Endothelial cell of umbilical vein (primary cell): ENCODE data around the gene RSPH1. TPM values are rescaled to one million over a fixed set of nuclear protein-coding genes. Genes with fewer than 3 reads are reported as not detected.

Experiments used
- BruUV-seq: library from RNA; stranded (reverse); fragments of 400-500 nt; replicated peaks from 2 replicates; lab custom pipeline; 2021; lab: Mats Ljungman, UMichigan
- CTCF ChIA-PET: fragments of 300-600, 350-600 bp; sonication (Branson Sonifier 250); formaldehyde crosslinking; loops from one replicate; lab custom pipeline; 2021; ENCODE audit warnings: antibody characterized with exemption, inconsistent platforms; lab: Charles Lee
- POLR2A ChIA-PET: fragments of 300-600, 350-600 bp; sonication (Branson Sonifier 250); formaldehyde crosslinking; loops from one replicate; lab custom pipeline; 2021; ENCODE audit warnings: antibody characterized with exemption, inconsistent platforms; lab: Charles Lee
- DNase-seq: peaks from one replicate; pipeline ENCODE4 v3.0.0-alpha.2; 2011; ENCODE audit warnings: low read depth, low spot score
- FAIRE-seq: peaks from 2 replicates; lab custom pipeline; 2011; peaks lifted over from hg19 to GRCh38; lab: Jason Lieb, UNC
- H2AFZ ChIP-seq: 2 replicates; pipeline ENCODE4 v1.6.0; 2012; ENCODE audit warnings: low read depth, low read length, control low read depth, inconsistent platforms
- H3K27ac ChIP-seq: 2 replicates; pipeline ENCODE4 v1.5.1; 2011; ENCODE audit warnings: low read depth, mild to moderate bottlenecking, control low read depth, low read length, moderate library complexity; ENCODE audit not compliant: insufficient read depth
- H3K27me3 ChIP-seq, 2 experiments: 2 replicates each; pipeline versions ENCODE4 v1.6.0 to v1.6.1; 2011; ENCODE audit warnings: low read length in 2 of 2, mixed read lengths in 1 of 2; ENCODE audit not compliant: control insufficient read depth in 2 of 2, insufficient read depth in 2 of 2
- H3K36me3 ChIP-seq, 2 experiments: 2 replicates in 1 of 2; 3 replicates in 1 of 2; pipeline ENCODE4 v1.5.1; 2011; ENCODE audit warnings: low read length in 2 of 2, mild to moderate bottlenecking in 1 of 2, moderate library complexity in 1 of 2; ENCODE audit not compliant: control insufficient read depth in 2 of 2, insufficient read depth in 2 of 2; ENCODE audit errors: extremely low read depth in 1 of 2
- H3K4me1 ChIP-seq: 3 replicates; pipeline ENCODE4 v1.5.1; 2011; ENCODE audit warnings: mild to moderate bottlenecking, low read length; ENCODE audit not compliant: control insufficient read depth, insufficient read depth; ENCODE audit errors: extremely low read depth
- H3K4me2 ChIP-seq: 2 replicates; pipeline ENCODE4 v1.6.1; 2011; ENCODE audit warnings: low read length, control low read depth, mixed read lengths; ENCODE audit not compliant: insufficient read depth
- H3K4me3 ChIP-seq, 3 experiments: fragments of 200-600 bp in 1 of 3; sonication (generic), shearing (Covaris generic) in 1 of 3; replicated peaks in 1 of 3; 2 replicates each; pipeline ENCODE4 v1.5.1; 2011 to 2016; ENCODE audit warnings: control low read depth in 3 of 3, low read length in 3 of 3, mild to moderate bottlenecking in 2 of 3, inconsistent platforms in 1 of 3, low read depth in 1 of 3, moderate library complexity in 1 of 3; ENCODE audit not compliant: insufficient read depth in 1 of 3
- H3K79me2 ChIP-seq: 2 replicates; pipeline ENCODE4 v1.6.0; 2012; ENCODE audit warnings: low read length, inconsistent platforms; ENCODE audit not compliant: control insufficient read depth, insufficient read depth
- H3K9ac ChIP-seq: replicated peaks from 2 replicates; pipeline ENCODE3; 2011; ENCODE audit warnings: low read length, control low read depth; ENCODE audit not compliant: insufficient read depth; ENCODE audit errors: extremely low read depth
- H3K9me1 ChIP-seq: replicated peaks from 3 replicates; pipeline ENCODE4 v1.6.0; 2011; ENCODE audit warnings: mild to moderate bottlenecking, low read length; ENCODE audit not compliant: control insufficient read depth, insufficient read depth; ENCODE audit errors: extremely low read depth
- H3K9me3 ChIP-seq: replicated peaks from 2 replicates; pipeline ENCODE4 v1.5.1; 2012; ENCODE audit warnings: low read length, inconsistent platforms; ENCODE audit not compliant: control insufficient read depth, insufficient read depth
- H4K20me1 ChIP-seq: replicated peaks from 2 replicates; pipeline ENCODE3; 2011; ENCODE audit warnings: mild to moderate bottlenecking, low read length; ENCODE audit not compliant: control insufficient read depth, insufficient read depth; ENCODE audit errors: extremely low read depth
- EZH2 ChIP-seq: IDR thresholded peaks from 2 replicates; pipeline ENCODE4 v1.6.1; 2012; ENCODE audit warnings: borderline replicate concordance, low read depth, mild to moderate bottlenecking, moderate library complexity, low read length, inconsistent platforms; ENCODE audit not compliant: severe bottlenecking
- FOS ChIP-seq: IDR thresholded peaks from 2 replicates; pipeline ENCODE4 v1.6.1; 2011; ENCODE audit warnings: mild to moderate bottlenecking, low read length, moderate library complexity, borderline replicate concordance; ENCODE audit not compliant: insufficient read depth
- GATA2 ChIP-seq: IDR thresholded peaks from 2 replicates; pipeline ENCODE4 v1.7.0; 2011; ENCODE audit warnings: low read depth, mild to moderate bottlenecking, moderate library complexity, mixed read lengths, low read length; ENCODE audit not compliant: insufficient read length, insufficient read depth
- JUN ChIP-seq: IDR thresholded peaks from 2 replicates; pipeline ENCODE4 v1.6.1; 2011; ENCODE audit warnings: borderline replicate concordance, low read depth; ENCODE audit not compliant: insufficient read length, insufficient read depth
- MYC ChIP-seq: IDR thresholded peaks from one replicate; pipeline ENCODE4 v1.6.1; 2011; ENCODE audit warnings: mild to moderate bottlenecking, low read depth, low read length
- POLR2A ChIP-seq: IDR thresholded peaks from 2 replicates; pipeline ENCODE4 v1.6.1; 2012; ENCODE audit warnings: low read depth, mild to moderate bottlenecking, control low read depth, low read length
- POLR2AphosphoS5 ChIP-seq: IDR thresholded peaks from 2 replicates; pipeline ENCODE4 v1.6.1; 2012; ENCODE audit warnings: low read depth, mild to moderate bottlenecking, control low read depth, low read length, moderate library complexity; ENCODE audit not compliant: insufficient read depth
- dilution Hi-C: fragments of 300-500 bp; cut with MboI; formaldehyde crosslinking; loops from one replicate; pipeline ENCODE4 v1.15.0; 2019; ENCODE audit warnings: low sequenced_read_pairs; ENCODE audit not compliant: extremely low pct_ligation_motif_present
- intact Hi-C: fragments of 100-400 bp; cut with micrococcal nuclease; formaldehyde crosslinking; loops from one replicate; pipeline ENCODE4 v1.10.0; 2022
- polyA plus RNA-seq, 4 experiments: library from polyadenylated mRNA; depleted of rRNA in 3 of 4; stranded (reverse) in 3 of 4; unstranded in 1 of 4; fragments of >200 nt; gene quantifications; 2 replicates each; pipeline versions ENCODE4 v1.2.1 to v1.2.3, GENCODE V29; 2011 to 2012; ENCODE audit warnings: missing spikeins in 1 of 4
- total RNA-seq: library from RNA; stranded (reverse); gene quantifications from 2 replicates; pipeline ENCODE4 v1.2.3, GENCODE V29; 2021
- TF ChIP-seq, protein P1 (sequence below), 2 donors: IDR thresholded peaks; 1 replicate in 1 of 2; 2 replicates in 1 of 2; pipeline ENCODE4 v1.5.1; 2011; ENCODE audit warnings: low read length in 2 of 2, mild to moderate bottlenecking in 2 of 2, moderate library complexity in 2 of 2, control low read depth in 1 of 2, inconsistent platforms in 1 of 2, low read depth in 1 of 2; ENCODE audit not compliant: insufficient read depth in 1 of 2; ENCODE audit errors: extremely low read depth in 1 of 2
- TF ChIP-seq, protein P2 (sequence below): IDR thresholded peaks from 2 replicates; pipeline ENCODE4 v1.6.1; 2011; ENCODE audit not compliant: insufficient read depth, insufficient read length

The RSPH1 gene
- total and polyA plus RNA-seq, 2 donors (not counting 3 experiments of a cell fraction or from before 2014, with no cell fraction given): 0.08 TPM; not detected in 1

DNA sequence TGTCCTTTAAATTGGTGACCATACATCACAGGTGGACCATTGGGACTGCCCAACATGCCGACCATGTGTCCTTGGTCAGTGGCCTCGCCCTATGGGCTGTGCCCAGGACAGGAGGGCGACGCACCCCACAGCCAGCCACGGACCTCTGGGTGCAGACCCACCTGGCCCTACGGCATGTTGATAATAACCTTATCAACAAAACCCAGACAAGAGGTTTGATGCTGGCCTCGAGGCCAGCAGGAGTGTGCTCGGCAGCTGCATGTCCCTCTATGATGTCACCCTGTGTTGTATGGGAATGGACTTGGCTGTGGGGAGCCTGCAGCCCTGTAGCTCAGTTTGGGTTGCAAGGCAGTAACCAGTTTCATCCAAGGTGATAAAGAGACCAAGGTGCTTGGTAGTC lies 49.7 kb upstream of the RSPH1 start:
- ChIA-PET CTCF (no interaction called here), POLR2A (no interaction called here)
- dilution Hi-C loops: no loop called here
- Histone ChIP-seq H3K9ac (no peak overlapping the region), H2AFZ (no peak overlapping the region), H3K27me3 (no peaks in the 10 kb centered on the region), H3K4me3 (no peak overlapping the region), H3K27ac (no peak overlapping the region), H3K36me3 (no peaks in the 10 kb centered on the region), H3K4me2 (no peak overlapping the region), H3K4me1 (no peaks in the 10 kb centered on the region), H4K20me1 (no peaks in the 10 kb centered on the region), H3K79me2 (no peaks in the 10 kb centered on the region), H3K9me1 (no peaks in the 10 kb centered on the region), H3K9me3 (no peaks in the 10 kb centered on the region)
- TF ChIP-seq JUN (no peak), FOS (no peak), POLR2AphosphoS5 (no peak), EZH2 (no peak), GATA2 (no peak), POLR2A (no peak), MYC (no peak)
- TF ChIP-seq, protein P1, sequence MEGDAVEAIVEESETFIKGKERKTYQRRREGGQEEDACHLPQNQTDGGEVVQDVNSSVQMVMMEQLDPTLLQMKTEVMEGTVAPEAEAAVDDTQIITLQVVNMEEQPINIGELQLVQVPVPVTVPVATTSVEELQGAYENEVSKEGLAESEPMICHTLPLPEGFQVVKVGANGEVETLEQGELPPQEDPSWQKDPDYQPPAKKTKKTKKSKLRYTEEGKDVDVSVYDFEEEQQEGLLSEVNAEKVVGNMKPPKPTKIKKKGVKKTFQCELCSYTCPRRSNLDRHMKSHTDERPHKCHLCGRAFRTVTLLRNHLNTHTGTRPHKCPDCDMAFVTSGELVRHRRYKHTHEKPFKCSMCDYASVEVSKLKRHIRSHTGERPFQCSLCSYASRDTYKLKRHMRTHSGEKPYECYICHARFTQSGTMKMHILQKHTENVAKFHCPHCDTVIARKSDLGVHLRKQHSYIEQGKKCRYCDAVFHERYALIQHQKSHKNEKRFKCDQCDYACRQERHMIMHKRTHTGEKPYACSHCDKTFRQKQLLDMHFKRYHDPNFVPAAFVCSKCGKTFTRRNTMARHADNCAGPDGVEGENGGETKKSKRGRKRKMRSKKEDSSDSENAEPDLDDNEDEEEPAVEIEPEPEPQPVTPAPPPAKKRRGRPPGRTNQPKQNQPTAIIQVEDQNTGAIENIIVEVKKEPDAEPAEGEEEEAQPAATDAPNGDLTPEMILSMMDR (IDR thresholded peaks at IDR 0.05; ENCODE audit: extremely low read depth in 1 of 2, insufficient read depth in 1 of 2, low read depth in 1 of 2, low read length in 2 of 2): no peak
- TF ChIP-seq, protein P2, sequence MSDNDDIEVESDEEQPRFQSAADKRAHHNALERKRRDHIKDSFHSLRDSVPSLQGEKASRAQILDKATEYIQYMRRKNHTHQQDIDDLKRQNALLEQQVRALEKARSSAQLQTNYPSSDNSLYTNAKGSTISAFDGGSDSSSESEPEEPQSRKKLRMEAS: no peak
- intact Hi-C loops: no loop called here
- FAIRE-seq (no peak), DNase-seq (no peak)
- no TSS peak for BruUV-seq
